Stimulated activated CD8-positive, alpha-beta memory T cell treated with anti-CD3 and anti-CD28 coated beads, Interleukin-15, amount 100 ng/mL, for 48 hours (primary cell): ENCODE data around the gene NRROS.

Source experiments
- DNase-seq, 2 donors: peaks; one replicate each; pipeline ENCODE4 v3.0.0-alpha.2; 2020; ENCODE audit warnings: low read depth in 2 of 2

The NRROS gene

DNA sequence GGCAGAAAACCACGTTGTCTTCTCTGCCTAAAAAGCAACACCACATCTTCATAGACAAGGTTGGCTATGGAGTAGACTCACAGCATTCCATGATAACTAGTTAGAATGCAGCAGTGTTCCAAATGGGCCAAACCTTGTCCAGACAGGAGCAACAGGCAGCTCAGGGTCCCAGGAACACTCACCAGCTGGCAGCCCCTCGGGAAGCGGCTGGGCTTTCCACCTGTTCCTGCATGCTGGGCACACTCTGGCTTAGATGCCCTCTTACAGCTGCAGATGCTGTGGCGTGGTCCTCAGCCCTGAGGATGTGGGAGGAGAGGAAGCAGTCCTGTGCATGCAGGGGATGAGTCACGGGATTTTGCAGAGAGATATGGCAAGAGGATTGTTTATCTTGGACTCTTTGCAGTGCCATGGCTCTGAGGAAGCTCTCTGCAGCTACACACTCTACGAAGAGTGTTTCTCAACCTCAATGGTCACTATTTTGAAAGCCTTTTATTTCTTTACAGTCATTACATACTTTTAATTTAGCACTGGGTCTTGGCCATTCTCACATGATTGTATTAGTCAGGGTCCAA is 11.3 kb downstream of the NRROS start:
- DNase-seq, result no peak

DNA sequence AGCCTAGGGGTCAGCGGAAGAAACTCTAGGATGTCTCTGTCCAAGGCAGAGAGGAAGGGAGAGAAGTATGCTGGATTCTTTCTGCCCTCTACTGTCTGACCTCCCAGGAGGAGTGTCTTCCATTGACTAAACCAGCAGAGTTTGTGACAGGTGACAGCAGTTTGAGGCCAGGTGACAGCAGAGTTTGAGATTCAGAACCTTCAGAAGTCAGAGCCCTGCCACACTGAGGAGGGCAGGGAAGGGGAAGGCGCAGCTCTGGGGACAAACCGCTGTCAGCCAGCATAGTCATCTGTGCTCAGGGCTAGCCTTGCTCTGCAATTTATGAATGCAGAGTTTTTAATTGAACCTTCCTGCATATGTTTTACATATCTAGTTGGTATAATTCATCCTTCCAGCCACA is 12.3 kb downstream of the NRROS start:
- no peak for DNase-seq

GRCh38 chr3:196652961-196653795 is 13.7 kb downstream of the NRROS start:
- DNase-seq, result no peak

DNA sequence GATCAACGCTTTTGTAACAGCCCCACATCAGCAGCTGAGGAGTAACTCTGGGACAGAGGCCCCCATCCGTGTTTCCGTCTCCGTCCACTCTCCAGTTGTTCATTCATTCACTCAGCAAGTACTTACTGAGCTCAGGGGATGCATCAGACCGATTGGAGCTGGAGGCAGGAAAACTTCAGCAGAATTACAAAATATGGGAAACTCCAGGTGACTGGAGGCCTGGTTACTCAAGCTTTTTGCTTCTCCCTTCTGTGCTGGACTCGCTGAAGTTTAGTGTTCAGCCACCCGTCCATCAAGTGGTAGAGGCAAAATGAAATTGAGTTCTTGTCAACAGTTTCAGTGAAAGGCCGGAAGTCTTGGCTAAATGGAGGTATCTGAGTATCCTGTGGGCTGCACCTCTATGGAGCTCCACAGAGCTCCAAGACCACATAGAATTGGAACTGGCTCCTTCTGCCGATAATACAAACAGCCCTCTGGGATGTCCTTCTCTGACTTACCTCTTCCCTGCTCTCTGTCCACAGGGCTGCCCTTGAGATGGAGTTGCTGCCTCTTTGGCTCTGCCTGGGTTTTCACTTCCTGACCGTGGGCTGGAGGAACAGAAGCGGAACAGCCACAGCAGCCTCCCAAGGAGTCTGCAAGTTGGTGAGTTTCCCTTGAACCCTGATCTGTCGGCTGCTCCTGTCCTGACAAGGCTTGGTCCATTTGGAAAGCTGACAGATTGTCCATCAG is 14.7 kb downstream of the NRROS start:
- no peak for DNase-seq

- no peak for DNase-seq
Measured at GRCh38 chr3:196654735-196655090, 15.2 kb downstream of the NRROS start.

GRCh38 chr3:196655496-196655895 is 16.0 kb downstream of the NRROS start:
- no peak for DNase-seq

DNA sequence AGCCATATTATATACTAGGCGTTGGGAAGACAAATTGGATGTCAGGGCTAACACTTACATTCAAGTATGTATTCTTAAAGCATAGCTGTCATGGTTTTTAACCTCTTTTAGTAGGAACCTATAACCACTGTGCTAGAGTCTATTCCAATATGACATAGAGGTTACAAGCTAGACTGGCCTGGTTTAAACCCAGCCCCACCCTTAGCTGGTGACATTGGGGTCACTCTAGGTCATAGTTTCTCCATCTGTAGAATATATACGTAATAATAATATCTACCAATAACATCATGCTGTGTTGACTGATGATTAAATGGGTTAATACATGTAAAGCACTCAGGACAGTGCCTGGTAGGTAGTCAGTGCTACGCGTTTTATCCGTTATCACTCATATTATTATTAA is 16.7 kb downstream of the NRROS start:
- DNase-seq, result no peak

DNA sequence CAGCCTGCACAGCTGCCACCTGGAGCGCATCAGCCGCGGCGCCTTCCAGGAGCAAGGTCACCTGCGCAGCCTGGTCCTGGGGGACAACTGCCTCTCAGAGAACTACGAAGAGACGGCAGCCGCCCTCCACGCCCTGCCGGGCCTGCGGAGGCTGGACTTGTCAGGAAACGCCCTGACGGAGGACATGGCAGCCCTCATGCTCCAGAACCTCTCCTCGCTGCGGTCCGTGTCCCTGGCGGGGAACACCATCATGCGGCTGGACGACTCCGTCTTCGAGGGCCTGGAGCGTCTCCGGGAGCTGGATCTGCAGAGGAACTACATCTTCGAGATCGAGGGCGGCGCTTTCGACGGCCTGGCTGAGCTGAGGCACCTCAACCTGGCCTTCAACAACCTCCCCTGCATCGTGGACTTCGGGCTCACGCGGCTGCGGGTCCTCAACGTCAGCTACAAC is 20.4 kb downstream of the NRROS start:
- no peak for DNase-seq

DNA sequence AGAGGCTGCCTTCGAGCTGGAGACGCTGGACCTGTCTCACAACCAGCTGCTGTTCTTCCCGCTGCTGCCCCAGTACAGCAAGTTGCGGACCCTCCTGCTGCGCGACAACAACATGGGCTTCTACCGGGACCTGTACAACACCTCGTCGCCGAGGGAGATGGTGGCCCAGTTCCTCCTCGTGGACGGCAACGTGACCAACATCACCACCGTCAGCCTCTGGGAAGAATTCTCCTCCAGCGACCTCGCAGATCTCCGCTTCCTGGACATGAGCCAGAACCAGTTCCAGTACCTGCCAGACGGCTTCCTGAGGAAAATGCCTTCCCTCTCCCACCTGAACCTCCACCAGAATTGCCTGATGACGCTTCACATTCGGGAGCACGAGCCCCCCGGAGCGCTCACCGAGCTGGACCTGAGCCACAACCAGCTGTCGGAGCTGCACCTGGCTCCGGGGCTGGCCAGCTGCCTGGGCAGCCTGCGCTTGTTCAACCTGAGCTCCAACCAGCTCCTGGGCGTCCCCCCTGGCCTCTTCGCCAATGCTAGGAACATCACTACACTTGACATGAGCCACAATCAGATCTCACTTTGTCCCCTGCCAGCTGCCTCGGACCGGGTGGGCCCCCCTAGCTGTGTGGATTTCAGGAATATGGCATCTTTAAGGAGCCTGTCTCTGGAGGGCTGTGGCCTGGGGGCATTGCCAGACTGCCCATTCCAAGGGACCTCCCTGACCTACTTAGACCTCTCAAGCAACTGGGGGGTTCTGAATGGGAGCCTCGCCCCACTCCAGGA is 21.1 kb downstream of the NRROS start:
- no peak for DNase-seq

GRCh38 chr3:196661400-196661799 is 21.9 kb downstream of the NRROS start:
- DNase-seq, result no peak

DNA sequence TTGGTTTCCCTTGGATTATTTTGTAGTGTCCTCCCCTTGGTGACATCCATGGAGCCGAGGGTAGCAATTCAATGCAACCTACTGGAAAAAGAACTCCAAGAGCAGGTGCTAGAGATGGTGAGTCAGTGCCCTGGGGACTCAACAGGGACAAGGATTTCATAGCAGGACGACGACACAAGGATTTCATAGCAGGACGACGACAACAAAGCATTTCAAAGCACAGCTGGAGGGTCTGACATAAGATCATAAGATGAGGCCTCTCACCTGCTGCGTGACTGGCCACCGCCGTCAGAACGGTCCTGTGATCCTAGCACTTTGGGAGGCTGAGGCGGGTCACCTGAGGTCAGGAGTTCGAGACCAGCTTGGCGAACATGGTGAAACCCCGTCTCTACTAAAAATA is 22.5 kb downstream of the NRROS start:
- DNase-seq, result no peak

- no peak for DNase-seq
Measured at GRCh38 chr3:196662711-196663571, 23.4 kb downstream of the NRROS start.

GRCh38 chr3:196666001-196666867 is 26.7 kb downstream of the NRROS start:
- DNase-seq, result no peak

GRCh38 chr3:196667056-196667825 is 27.7 kb downstream of the NRROS start:
- no peak for DNase-seq

GRCh38 chr3:196670339-196670738 is 30.8 kb downstream of the NRROS start:
- DNase-seq, result no peak

DNA sequence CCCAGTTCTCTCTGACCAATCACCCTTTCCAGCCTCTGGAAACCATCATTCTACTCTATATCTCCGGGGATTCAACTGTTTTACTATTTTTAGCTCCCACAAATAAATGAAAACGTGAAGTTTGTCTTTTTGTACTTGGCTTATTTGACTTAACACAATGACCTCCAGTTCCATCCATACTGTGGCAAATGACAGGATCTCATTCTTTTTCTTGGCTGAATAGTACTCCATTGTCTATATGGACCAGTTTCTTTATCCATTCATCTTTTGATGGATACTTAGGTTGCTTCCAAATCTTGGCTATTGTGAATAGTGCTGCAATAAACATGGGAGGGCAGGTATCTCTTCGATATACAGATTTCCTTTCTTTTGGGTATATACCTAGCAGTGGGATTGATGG is 34.1 kb downstream of the NRROS start:
- DNase-seq, result no peak

GRCh38 chr3:196677353-196677752 is 37.9 kb downstream of the NRROS start:
- DNase-seq, result no peak

- DNase-seq, result no peak
Measured at GRCh38 chr3:196677931-196678330, 38.4 kb downstream of the NRROS start.
